Panc1 (cell line): Measurements from ENCODE around the gene MYO6. TPM values are rescaled to one million over a fixed set of nuclear protein-coding genes. Genes with fewer than 3 reads are reported as not detected.

Experiments used
- ATAC-seq: fragments of 200-7000 bp; cut with Tn5 transposase; 2 replicates; pipeline ENCODE4 v1.9.1; 2020; ENCODE audit warnings: mild to moderate bottlenecking, moderate library complexity
- BruUV-seq: library from RNA; stranded (reverse); fragments of 400-500 nt; replicated peaks from 2 replicates; lab custom pipeline; 2021; lab: Mats Ljungman, UMichigan
- CTCF ChIA-PET: fragments of 300-600 bp; sonication (Branson Sonifier 250); formaldehyde crosslinking; loops from one replicate; lab custom pipeline; 2022; ENCODE audit warnings: antibody characterized with exemption; lab: Charles Lee
- POLR2A ChIA-PET: fragments of 300-600 bp; sonication (Branson Sonifier 250); formaldehyde crosslinking; loops from one replicate; lab custom pipeline; 2022; ENCODE audit warnings: antibody characterized with exemption; lab: Charles Lee
- DNase-seq: peaks from one replicate; pipeline ENCODE4 v3.0.0-alpha.2; 2010; ENCODE audit warnings: low read depth, low spot score
- H3K27ac ChIP-seq: 2 replicates; pipeline ENCODE4 v1.5.1; 2011; ENCODE audit warnings: mild to moderate bottlenecking, low read length, inconsistent platforms
- H3K27me3 ChIP-seq: fragments of 200-500 bp; sonication (Bioruptor generic); 2 replicates; pipeline ENCODE4 v1.6.0; 2014; ENCODE audit warnings: low read length, inconsistent platforms; ENCODE audit not compliant: control insufficient read depth, insufficient read depth
- H3K36me3 ChIP-seq: fragments of 200-500 bp; sonication (Bioruptor generic); 2 replicates; pipeline ENCODE4 v1.5.1; 2014; ENCODE audit warnings: inconsistent platforms, mild to moderate bottlenecking, low read length, moderate library complexity; ENCODE audit not compliant: control insufficient read depth, insufficient read depth
- H3K4me1 ChIP-seq: 2 replicates; pipeline ENCODE4 v1.5.1; 2011; ENCODE audit warnings: inconsistent platforms, mild to moderate bottlenecking, low read length, moderate library complexity; ENCODE audit not compliant: control insufficient read depth, insufficient read depth
- H3K4me3 ChIP-seq, 2 experiments: 2 replicates each; pipeline ENCODE4 v1.5.1; 2011 to 2012; ENCODE audit warnings: low read depth in 2 of 2, low read length in 2 of 2, mild to moderate bottlenecking in 2 of 2, inconsistent platforms in 1 of 2, moderate library complexity in 1 of 2
- H3K9me3 ChIP-seq: fragments of 200-500 bp; sonication (Bioruptor generic); 2 replicates; pipeline ENCODE4 v1.5.1; 2014; ENCODE audit warnings: low read depth, mild to moderate bottlenecking, inconsistent platforms, low read length, moderate library complexity; ENCODE audit not compliant: control insufficient read depth, insufficient read depth
- CTCF ChIP-seq: fragments of 450-650 bp; IDR thresholded peaks from 2 replicates; pipeline ENCODE4 v1.5.1; 2017; ENCODE audit warnings: mild to moderate bottlenecking
- POLR2AphosphoS5 ChIP-seq: IDR thresholded peaks from 2 replicates; pipeline ENCODE4 v1.6.1; 2012; ENCODE audit warnings: mild to moderate bottlenecking, low read depth, low read length, moderate library complexity
- REST ChIP-seq, 2 experiments: IDR thresholded peaks; 2 replicates each; pipeline ENCODE4 v1.6.1; 2011 to 2012; ENCODE audit warnings: low read depth in 2 of 2, control low read depth in 1 of 2, low read length in 1 of 2, mild to moderate bottlenecking in 1 of 2, moderate library complexity in 1 of 2; ENCODE audit not compliant: insufficient read depth in 1 of 2
- SIN3A ChIP-seq: IDR thresholded peaks from 2 replicates; pipeline ENCODE4 v1.6.1; 2012; ENCODE audit warnings: low read depth, mild to moderate bottlenecking, low read length, moderate library complexity, borderline replicate concordance; ENCODE audit not compliant: insufficient read depth
- TCF7L2 ChIP-seq: IDR thresholded peaks from 2 replicates; pipeline ENCODE4 v1.6.1; 2011; ENCODE audit warnings: mild to moderate bottlenecking, low read depth, low read length, inconsistent platforms
- in situ Hi-C: cut with HindIII; loops from 2 replicates; pipeline ENCODE4 v1.10.0; 2016; ENCODE audit warnings: low sequenced_read_pairs, low pct_unique_long_range_greater_than_20kb
- intact Hi-C: fragments of 100-400 bp; cut with micrococcal nuclease; formaldehyde crosslinking; loops from one replicate; pipeline ENCODE4 v1.10.0; 2022; ENCODE audit not compliant: unreplicated experiment
- total RNA-seq: library from RNA; stranded (reverse); gene quantifications from one replicate; pipeline ENCODE4 v1.2.1, GENCODE V29; 2021; ENCODE audit not compliant: unreplicated experiment

Gene MYO6
- total RNA-seq, 1 experiment from 2014 or later = 52.3 TPM

- no peaks in the 10 kb centered on the region for H3K4me1 ChIP-seq
- CTCF ChIA-PET = no interaction called here
- POLR2A ChIA-PET = no interaction called here
- DNase-seq = no peak
- H3K9me3 ChIP-seq = no peaks in the 10 kb centered on the region
- in situ Hi-C loops = no loop called here
- no TSS peak for BruUV-seq
- no peaks in the 10 kb centered on the region for H3K27me3 ChIP-seq
- H3K36me3 ChIP-seq = no peaks in the 10 kb centered on the region; the same call in 1 of the 2 replicates
- ATAC-seq = no peak
- intact Hi-C loops = no loop called here
- H3K4me3 ChIP-seq = no peak overlapping the region
- H3K27ac ChIP-seq = no peak overlapping the region
- no peak for TF ChIP-seq CTCF
- TF ChIP-seq SIN3A = no peak
- TF ChIP-seq REST (IDR thresholded peaks at IDR 0.05; ENCODE audit: insufficient read depth in 1 of 2, low read depth in 2 of 2, low read length in 1 of 2) = no peak
- TF ChIP-seq TCF7L2 = no peak
- no peak for TF ChIP-seq POLR2AphosphoS5
Measured at GRCh38 chr6:75819776-75820487, 70.9 kb downstream of the MYO6 start.

GRCh38 chr6:75824160-75824559, 75.1 kb downstream of the MYO6 start:
- Histone ChIP-seq H3K36me3 (no peaks in the 10 kb centered on the region; the same call in 1 of the 2 replicates), H3K27ac (no peak overlapping the region), H3K9me3 (no peaks in the 10 kb centered on the region), H3K4me3 (no peak overlapping the region), H3K27me3 (no peaks in the 10 kb centered on the region), H3K4me1 (no peaks in the 10 kb centered on the region)
- BruUV-seq = no TSS peak
- no peak for DNase-seq
- intact Hi-C loops (no loop called here), in situ Hi-C loops (no loop called here)
- TF ChIP-seq SIN3A = no peak
- TF ChIP-seq TCF7L2 = no peak
- no peak for TF ChIP-seq CTCF
- no peak for TF ChIP-seq POLR2AphosphoS5
- no peak for TF ChIP-seq REST (IDR thresholded peaks at IDR 0.05; ENCODE audit: insufficient read depth in 1 of 2, low read depth in 2 of 2, low read length in 1 of 2)
- CTCF ChIA-PET = no interaction called here
- POLR2A ChIA-PET = no interaction called here
- no peak for ATAC-seq
